HG03039 (cell line): ENCODE results near the gene ZACN.

ENCODE experiments used
- ATAC-seq: cut with Tn5 transposase; IDR thresholded peaks from one replicate; pipeline ENCODE4 v1.9.1; 2021; ENCODE audit warnings: mild to moderate bottlenecking, moderate library complexity; ENCODE audit not compliant: unreplicated experiment

ZACN gene

DNA sequence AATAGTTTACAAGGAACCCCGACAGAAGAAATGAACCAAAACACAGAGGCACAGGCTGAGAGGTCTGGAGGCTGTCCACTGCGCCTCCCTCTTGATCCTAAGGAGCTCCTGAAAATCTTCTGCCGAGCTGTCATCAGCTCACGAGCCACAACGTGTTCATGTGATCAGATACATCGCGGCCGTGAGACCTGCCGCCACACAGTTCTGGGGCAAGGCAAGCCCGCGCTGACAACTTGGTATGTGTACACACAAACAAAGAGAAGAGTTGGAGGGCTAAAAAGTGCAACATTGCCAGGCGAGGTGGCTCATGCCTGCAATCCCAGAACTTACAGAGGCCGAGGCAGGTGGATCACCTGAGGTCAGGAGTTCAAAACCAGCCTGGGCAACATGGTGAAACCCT is 17.0 kb downstream of the ZACN start:
- ATAC-seq: no peak

DNA sequence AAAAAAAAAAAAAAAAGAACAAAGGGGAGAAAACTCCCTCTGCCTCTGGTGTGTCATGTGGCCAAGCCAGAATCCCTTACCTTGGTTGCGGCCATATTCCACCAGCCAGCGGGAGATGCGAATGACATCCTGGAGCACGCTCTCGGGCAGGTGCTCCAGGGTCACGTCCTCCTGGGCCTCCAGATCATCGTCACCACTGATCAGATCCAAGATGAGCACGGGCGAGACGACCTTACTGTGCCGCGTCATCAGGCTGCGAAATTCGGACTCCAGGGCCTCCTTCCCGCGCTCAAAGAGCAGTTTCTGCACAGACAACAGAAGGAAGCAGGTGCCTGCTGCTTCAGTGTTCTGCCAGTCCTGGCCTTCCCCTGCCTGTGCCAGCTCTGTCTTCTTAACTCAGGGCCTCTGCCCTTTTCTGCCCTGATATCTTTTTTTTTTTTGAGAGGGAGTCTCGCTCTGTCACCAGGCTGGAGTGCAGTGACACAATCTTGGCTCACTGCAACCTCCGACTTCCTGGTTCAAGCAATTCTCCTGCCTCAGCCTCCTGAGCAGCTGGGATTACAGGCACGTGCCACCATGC is 18.8 kb downstream of the ZACN start:
- ATAC-seq: no peak

DNA sequence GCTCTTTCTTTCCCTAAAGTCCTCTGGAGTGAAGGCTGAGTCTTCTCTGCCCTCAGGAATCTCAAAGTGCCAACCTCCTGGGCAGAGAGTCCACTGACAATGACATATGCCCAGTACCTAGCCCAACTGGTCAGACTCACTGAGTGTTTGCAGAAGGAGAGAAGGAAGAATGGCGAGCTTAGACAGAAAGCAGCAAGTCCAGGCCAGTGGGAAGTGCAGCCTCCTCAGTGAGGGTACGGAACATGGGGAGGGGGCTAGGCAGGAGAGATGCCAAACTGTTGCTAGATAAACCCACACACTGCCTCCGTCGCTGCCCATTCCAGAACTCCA is 23.9 kb downstream of the ZACN start:
- ATAC-seq: no peak

DNA sequence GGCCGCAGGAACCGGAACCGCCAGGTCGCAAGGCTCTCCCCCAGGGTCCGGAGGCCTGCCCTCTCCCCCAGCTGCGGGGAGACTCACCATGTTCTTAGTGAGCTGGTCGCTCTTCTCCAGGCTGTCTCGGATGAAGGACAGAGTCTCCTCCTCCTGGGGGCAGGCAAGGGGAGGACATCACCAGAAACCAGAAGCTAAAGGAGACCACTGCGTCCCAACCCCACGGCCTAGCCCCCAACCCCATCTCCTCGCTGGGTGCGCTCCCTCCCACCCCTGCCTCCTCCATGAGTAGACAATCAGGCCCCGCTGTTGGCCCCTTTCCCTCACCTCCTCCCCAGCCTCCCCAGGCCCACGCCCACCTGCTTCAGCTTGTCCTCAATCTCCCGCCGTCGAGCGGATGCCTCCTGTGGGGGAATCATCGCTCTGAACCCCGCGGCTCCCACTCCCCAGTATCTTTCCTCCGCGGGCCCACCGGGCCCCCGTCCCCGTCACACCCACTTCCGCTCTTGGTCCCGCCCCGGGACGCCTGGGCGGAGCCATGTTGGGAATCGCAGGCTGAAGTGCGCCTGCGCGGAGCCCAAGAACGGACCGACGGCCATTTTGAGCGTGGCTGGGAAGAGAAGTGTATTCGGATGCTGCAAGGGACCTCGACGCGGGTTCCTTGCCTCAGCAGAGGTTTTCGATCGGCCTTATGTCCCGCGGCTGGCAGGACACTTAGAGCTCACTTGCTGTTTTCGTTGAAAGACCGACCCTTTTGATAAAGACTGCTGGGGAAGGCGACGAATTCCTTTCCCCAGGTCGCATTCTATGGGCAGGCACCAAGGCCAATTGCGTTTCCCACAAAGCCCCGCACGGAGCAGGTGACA is 24.5 kb downstream of the ZACN start, which contains the start of gene EXOC7:
TSS of gene EXOC7 (minus strand) at position 514 of the 866 bp plus-strand sequence. CDS start at position 419, 95 bp downstream.
- peak; percentile 65 for ATAC-seq

DNA sequence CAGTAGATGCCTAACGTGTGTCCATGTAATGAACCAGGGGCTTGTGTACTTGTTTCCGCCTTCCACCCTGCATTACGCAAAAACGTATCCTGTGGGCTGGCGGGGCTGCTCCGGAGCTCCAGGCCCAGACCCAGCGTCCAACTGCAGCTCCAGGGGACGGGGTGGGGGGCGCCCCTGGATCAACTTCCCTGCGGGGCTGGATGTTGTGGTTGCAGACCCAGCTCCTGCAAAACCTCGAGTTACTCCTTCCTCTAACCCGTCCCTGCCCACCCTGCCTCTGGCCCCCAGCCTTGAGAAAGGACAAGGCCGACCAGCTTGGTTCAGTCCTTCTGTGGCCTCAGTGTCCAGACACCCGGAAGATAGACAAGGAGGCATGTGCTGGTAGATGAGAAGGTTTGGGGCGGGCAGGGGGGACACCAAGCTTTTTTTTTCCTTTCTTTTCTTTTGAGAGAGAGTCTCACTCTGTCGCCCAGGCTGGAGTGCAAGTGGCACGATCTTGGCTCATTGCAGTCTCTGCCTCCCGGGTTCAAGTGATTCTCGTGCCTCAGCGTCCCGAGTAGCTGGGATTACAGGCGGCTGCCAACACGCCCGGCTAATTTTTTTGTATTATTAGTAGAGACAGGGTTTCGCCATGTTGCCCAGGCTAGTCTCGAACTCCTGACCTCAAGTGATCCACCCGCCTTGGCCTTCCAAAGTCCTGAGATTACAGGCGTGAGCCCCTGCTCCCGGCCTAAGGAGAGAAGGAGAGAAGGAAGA is 25.3 kb downstream of the ZACN start:
- no peak for ATAC-seq

DNA sequence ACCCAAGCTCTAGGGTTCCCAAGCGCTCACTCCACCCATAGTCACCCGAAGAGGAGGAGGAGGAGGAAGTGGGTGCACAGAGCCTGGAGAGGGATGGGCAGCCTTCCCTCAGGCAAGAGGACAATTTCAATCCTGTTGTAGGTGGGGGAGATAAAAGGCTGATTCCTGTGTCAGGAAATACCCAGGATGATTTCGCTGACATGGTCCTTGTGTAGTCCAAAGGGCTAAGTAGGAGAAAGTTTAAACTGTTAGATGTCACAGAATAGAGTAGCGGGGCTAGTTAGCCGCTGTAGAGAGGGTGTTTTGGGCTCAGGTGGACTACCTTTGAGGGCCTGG is 25.9 kb downstream of the ZACN start:
- ATAC-seq: no peak

DNA sequence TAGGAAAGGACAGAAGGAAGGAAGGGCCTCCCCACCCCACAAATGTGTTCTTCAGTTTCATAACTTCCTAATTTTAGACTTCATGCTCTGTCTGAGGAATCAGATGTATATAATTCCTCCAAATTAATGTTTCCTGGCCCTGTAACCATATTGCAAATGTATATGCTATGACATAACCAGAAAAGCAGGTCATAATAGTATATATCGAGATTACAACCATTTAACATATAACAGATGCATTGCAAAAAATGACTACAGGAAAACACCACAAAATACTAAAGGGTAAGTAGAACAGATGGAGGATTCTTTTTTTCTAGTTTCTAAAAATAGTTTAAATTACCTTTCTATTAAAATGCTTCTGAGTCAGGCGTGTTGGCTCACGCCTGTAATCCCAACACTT is 27.7 kb downstream of the ZACN start:
- ATAC-seq: no peak

DNA sequence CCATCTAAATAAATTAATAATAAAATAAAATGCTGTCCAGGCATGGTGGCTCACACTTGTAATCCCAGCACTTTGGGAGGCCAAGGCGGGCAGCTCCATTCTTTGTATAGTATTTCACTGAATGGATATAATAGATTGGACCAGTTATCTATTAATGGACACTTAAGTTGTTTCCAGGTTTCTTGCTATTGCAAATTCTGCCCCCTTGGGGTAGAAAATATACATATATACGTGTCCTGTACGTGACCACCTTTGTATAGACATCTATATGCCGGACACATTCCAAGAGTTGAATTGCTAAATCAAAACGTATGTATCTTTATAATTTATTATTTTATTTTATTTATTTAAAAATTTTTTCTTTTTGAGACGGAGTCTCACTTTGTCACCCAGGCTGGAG is 28.5 kb downstream of the ZACN start:
- no peak for ATAC-seq

DNA sequence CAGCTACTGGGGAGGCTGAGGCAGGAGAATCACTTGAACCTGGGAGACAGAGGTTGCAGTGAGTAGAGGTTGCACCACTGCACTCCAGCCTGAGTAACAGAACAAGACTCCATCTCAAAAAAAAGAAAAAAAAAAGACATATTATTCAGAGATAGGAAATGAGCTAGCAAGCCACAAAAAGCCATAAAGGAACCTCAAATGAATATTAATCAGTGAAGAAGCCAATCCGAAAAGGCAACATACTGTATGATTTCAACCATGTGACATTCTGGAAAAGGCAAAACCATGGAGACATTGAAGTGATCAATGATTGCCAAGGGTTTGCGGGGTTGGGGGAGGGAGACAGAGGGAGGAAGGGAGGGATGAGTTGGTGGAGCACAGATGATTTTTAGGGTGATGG is 33.0 kb downstream of the ZACN start:
- ATAC-seq: no peak

DNA sequence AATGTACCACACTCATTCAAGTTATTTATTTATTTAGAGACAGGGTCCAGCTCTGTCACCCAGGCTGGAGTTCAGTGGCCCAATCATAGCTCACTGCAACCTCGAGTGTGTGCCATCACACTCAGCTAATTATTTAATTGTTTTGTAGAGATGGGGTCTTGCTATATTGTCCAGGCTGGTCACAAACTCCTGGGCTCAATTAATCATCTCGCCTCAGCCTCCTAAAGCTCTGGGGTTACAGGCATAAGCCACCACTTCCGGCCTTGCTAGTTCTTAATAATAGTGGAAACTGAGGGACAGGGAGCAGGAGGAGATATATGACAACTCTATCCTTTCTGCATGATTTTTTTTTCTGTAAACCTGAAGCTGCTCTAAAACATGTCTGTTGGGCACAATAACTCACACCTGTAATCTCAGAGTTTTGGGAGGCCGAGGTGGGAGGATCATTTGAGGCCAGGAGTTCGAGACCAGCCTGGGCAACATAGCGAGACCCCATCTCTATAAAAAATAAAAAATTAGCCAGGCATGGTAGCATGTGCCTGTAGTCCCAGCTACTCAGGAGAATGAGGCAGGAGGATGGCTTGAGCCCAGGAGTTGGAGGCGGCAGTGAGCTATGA is 36.3 kb downstream of the ZACN start:
- no peak for ATAC-seq

DNA sequence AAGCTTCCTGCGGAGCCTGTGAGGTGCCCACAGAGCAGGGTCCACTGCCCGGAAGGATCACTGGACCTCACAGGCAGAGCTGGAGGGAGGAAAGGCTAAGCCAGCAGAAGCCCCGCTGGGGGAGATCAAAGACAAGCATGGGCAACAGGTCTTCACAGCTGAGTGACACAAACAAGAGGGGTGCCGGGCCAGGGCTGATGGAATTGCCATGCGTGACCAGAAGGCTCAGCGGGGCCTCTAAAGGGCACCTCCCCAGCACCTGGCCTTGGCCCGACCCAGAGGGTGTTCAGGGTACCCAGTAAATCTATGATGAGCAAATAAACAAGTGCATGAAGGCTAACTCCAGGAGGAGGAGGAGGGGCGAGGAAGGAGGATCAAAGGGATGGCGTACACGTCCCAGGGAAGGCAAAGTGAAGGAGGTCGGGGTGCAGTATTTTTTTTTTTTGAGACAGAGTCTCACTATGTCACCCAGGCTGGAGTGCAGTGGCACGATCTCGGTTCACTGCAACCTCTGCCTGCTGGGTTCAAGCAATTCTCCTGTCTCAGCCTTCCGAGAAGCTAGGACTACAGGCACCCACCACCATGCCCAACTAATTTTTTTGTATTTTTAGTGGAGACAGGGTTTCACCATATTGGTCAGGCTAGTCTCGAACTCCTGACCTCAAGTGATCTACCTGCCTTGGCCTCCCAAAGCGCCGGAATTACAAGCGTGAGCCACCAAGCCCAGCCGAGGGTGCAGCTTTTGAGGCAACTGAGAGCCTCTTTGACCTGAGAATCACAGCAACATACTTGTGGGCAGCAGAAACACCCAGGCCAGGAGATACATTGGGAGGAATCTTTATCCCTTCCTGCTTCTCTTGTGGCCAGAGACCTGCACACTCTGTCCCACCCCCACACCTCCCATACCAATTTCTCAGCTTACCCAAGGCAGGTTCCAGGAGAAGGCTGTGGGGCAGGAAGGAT is 40.7 kb downstream of the ZACN start:
- ATAC-seq: no peak

DNA sequence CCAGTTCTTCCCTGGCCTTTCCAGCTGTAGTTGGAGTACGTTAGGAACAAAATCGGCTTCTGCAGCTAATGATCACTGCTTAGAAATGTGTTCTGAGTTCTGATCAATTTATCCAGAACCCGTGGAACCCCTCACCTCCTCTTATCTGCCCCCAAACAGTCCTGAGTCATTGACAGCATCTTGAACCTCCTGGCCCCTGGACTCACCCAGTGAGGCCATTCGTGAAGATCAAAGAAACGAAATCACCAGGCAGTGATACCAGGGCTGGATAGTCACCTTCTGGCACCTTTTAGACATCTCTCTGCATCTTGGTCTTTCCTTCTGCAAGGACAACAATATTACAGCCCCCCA is 41.7 kb downstream of the ZACN start:
- ATAC-seq: no peak

DNA sequence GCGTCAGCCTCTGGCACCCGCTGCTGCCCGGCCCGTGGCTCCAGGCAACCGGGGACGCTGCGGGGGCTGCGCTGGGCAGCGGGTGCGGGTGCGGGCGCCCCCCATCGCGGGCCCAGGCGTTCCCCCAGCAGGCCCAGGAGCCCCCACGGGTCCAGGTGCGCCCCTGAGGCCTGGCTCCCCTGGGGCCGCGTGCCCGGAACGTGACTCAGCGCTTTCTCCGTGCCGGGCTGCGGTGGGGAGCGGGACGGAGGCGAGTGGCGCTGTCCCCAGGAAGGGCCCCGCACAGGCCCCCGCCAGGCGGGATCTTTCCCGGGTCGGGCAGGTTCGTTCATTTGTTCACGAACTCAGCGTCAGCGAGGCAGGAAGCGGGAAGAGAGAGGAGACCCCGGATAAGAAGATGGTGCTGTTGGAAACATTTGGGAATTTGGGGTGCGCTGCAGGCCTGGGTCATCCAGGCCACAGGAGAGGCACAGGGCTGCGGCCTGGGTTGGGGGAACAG is 43.0 kb downstream of the ZACN start:
- no peak for ATAC-seq

DNA sequence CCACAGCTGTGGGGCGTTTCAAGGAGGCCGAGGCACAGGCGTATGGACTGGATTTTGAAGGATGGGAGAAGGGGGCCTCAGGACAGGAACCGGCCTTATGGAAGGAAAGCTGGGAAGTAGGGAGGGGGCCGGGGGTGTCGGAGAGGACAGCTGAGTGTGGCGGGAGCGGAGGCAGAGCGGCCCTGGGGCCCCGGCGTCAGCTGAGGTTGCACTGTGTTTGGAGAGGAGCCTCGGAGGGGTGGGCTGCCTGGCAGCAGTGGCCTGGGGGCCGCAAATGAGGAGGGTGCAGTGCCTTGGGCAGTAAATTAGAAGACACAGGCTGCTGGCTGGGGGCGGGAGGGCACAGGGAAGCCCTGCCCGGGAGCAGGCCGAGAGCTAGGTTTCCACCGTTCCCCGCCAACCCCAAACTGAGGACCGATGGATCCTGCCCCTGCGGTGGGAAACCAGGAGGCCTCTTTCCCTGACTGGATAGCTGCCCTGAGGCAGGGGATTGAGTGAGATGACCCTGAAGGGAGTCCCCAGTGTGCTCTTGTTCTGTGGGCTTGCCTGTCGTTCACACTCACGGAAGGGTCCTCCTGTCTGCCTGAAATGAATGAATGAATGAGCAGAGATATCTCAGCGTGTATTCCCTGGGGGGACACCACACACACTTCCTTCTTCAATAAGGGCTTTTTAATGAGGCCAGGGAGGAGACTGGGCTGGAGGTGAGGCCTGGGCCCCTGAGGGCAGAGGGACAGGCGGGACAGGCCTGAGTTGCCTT is 43.6 kb downstream of the ZACN start:
- no peak for ATAC-seq

DNA sequence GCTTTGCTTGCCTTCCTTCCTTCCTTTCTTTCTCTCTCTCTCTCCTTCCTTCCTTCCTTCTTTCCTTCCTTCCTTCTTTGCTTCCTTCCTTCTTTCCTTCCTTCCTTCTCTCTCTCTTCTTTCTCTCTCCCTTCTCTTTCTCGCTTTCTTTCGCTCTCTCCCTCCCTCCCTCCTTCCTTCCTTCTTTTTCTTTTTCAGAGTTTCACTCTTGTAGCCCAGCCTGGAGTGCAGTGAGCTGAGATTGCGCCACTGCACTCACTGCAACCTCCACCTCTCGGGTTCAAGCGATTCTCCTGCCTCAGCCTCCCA is 44.2 kb downstream of the ZACN start:
- ATAC-seq: no peak

DNA sequence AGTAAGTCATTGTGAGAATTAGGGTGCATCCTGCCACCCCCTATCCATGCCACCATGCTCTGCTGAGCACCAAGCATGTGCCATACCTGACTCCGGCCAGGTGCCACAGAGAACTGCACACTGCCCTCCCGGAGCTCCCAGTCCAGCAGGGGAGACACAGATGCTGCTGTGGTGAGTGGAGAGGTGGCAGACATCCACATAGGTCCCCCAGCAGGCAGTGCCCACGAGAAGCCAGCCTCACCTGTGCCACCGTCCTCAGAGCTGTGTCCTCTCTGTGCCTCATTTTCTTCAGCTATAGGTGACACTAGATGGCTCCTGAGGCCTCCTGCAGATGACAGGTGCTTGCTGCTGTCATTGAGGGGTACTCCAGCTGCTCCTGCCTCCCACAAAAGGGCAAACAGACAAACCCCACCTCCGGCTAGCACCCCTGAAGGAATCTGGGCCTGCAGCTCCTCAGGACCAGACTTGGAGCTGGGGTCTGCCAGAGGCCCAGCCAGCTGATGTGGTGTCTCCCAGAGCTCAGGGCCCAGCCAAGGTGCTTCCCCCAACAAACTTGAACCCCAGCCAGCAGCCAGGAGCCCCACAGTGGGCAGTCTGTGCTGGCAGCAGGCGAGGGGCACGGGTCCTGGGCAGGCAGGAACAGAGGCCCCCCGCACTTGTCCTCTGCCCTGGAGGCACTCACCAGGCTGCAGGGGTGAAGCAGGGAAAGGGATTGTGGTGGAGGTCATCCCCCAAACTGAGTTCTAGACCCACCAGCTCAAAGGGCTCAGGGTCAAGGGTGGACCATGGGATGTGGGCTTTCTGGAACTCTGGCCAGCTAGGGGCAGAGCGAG is 45.0 kb downstream of the ZACN start:
- ATAC-seq: no peak

DNA sequence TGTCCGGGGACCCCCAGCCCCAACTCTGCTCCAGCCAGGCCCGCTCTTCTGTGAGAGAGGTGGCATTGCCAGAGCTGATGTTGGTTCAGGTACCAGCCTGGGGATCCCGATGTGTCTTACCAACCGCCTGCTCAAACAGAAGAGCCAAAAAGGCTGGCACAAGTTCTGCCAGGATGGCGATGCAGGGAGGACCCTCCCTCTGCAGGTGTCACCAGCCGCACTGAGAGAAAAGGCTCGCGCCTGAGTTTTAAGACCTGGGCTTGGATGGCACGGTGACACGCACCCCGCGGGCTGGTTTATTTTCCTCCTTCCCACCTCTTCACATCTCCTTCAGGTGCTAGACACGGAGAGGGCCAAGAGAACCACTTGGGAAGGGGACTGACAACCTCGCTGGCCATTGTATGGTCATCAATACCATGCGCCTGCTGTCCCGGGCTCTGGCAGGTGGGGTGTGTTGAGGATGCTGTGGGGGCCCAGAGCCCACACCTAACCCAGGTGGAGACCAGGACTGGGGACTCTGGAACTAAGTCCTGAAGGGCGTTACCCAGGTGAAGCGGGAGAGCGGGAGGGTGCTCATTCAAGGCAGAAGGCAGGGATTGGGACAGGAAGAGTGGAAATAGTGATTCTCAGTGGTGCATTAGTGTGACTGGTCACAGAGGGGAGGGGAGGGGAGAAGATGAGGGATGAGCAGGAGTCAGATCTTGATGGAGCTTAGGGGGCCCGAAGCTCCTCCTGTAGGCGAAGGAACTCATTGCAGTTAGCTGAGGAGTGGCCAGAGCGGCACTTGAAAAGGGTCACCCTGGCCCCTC is 45.8 kb downstream of the ZACN start:
- ATAC-seq: no peak

DNA sequence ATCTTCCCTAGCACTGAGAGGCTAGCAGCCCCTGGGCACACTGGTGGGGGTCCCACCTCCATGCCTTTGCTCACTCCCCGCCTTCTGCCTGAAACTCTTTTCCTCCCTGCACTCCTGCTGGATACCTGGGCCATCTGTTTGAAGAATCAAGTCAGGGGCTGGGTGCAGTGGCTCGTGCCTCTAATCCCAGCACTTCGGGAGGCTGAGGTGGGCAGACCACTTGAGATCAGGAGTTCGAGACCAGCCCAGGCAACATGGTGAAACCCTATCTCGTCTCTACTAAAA is 46.4 kb downstream of the ZACN start:
- ATAC-seq: no peak
